Trophoblast cell (in vitro differentiated cells and primary cell): ENCODE results near the gene NCOA3.

Experiments
- DNase-seq, 2 donors: peaks; one replicate each; pipeline ENCODE4 v3.0.0-alpha.2; 2016
- H2AFZ ChIP-seq: 2 replicates; pipeline ENCODE4 v1.6.1; 2013; ENCODE audit warnings: low read length, moderate library complexity, mild to moderate bottlenecking; ENCODE audit not compliant: insufficient read depth, poor library complexity
- H2AK5ac ChIP-seq: 2 replicates; pipeline ENCODE4 v1.6.1; 2013; ENCODE audit warnings: mild to moderate bottlenecking, low read length
- H2BK120ac ChIP-seq: 2 replicates; pipeline ENCODE4 v1.6.1; 2013; ENCODE audit warnings: low read length, mild to moderate bottlenecking, moderate library complexity; ENCODE audit not compliant: insufficient read depth, poor library complexity
- H2BK12ac ChIP-seq: 2 replicates; pipeline ENCODE4 v1.6.1; 2013; ENCODE audit warnings: mild to moderate bottlenecking, low read length, moderate library complexity
- H2BK5ac ChIP-seq: 2 replicates; pipeline ENCODE4 v1.6.1; 2013; ENCODE audit warnings: low read length, low read depth, moderate library complexity, mild to moderate bottlenecking; ENCODE audit not compliant: poor library complexity
- H3K14ac ChIP-seq: 2 replicates; pipeline ENCODE4 v1.6.1; 2013; ENCODE audit warnings: mild to moderate bottlenecking, low read length
- H3K18ac ChIP-seq: 2 replicates; pipeline ENCODE4 v1.6.1; 2013; ENCODE audit warnings: mild to moderate bottlenecking, low read length
- H3K23ac ChIP-seq: 2 replicates; pipeline ENCODE4 v1.6.1; 2013; ENCODE audit warnings: low read length
- H3K27ac ChIP-seq: 2 replicates; pipeline ENCODE4 v1.5.1; 2013; ENCODE audit warnings: low read depth, mild to moderate bottlenecking, inconsistent platforms, low read length, moderate library complexity
- H3K27me3 ChIP-seq: 2 replicates; pipeline ENCODE4 v1.6.1; 2013; ENCODE audit warnings: inconsistent platforms, mild to moderate bottlenecking, low read length, moderate library complexity; ENCODE audit not compliant: insufficient read depth
- H3K36me3 ChIP-seq, 2 experiments: 1 replicate in 1 of 2; 2 replicates in 1 of 2; pipeline ENCODE4 v1.6.1; 2013; ENCODE audit warnings: low read length in 2 of 2, mild to moderate bottlenecking in 2 of 2, moderate library complexity in 1 of 2; ENCODE audit not compliant: insufficient read depth in 2 of 2, control insufficient read depth in 1 of 2
- H3K4ac ChIP-seq: 2 replicates; pipeline ENCODE4 v1.6.1; 2013; ENCODE audit warnings: low read depth, mild to moderate bottlenecking, low read length, moderate library complexity
- H3K4me1 ChIP-seq, 2 experiments: 1 replicate in 1 of 2; 2 replicates in 1 of 2; pipeline ENCODE4 v1.6.1; 2013; ENCODE audit warnings: low read length in 2 of 2, mild to moderate bottlenecking in 2 of 2, moderate library complexity in 1 of 2; ENCODE audit not compliant: insufficient read depth in 2 of 2, control insufficient read depth in 1 of 2
- H3K4me2 ChIP-seq: 2 replicates; pipeline ENCODE4 v1.6.1; 2013; ENCODE audit warnings: inconsistent platforms, mild to moderate bottlenecking, low read length, moderate library complexity
- H3K4me3 ChIP-seq: 2 replicates; pipeline ENCODE4 v1.5.1; 2013; ENCODE audit warnings: mild to moderate bottlenecking, low read depth, low read length, inconsistent platforms
- H3K79me1 ChIP-seq: one replicate; pipeline ENCODE4 v1.6.1; 2013; ENCODE audit warnings: low read length
- H3K79me2 ChIP-seq: 2 replicates; pipeline ENCODE4 v1.6.1; 2013; ENCODE audit warnings: low read length, mild to moderate bottlenecking; ENCODE audit not compliant: control insufficient read depth, insufficient read depth, poor library complexity
- H3K9ac ChIP-seq: 2 replicates; pipeline ENCODE4 v1.6.1; 2013; ENCODE audit warnings: mild to moderate bottlenecking, low read length
- H3K9me3 ChIP-seq: 2 replicates; pipeline ENCODE4 v1.6.1; 2013; ENCODE audit warnings: low read depth, mild to moderate bottlenecking, control low read depth, inconsistent platforms, low read length; ENCODE audit not compliant: insufficient read depth
- H4K12ac ChIP-seq: 2 replicates; pipeline ENCODE4 v1.6.1; 2013; ENCODE audit warnings: low read depth, mild to moderate bottlenecking, low read length, moderate library complexity
- H4K8ac ChIP-seq: 2 replicates; pipeline ENCODE4 v1.6.1; 2013; ENCODE audit warnings: low read depth, mild to moderate bottlenecking, low read length, moderate library complexity
- H4K91ac ChIP-seq: one replicate; pipeline ENCODE4 v1.6.1; 2013; ENCODE audit warnings: low read depth, mild to moderate bottlenecking, low read length, moderate library complexity
- WGBS: extraction: QIAGEN DNeasy Blood & Tissue Kit; methylation state at CpG from one replicate; pipeline ENCODE4 v1.1.7; 2013; ENCODE audit warnings: missing lambda C conversion rate; ENCODE audit not compliant: insufficient read length, insufficient coverage; ENCODE audit errors: extremely low coverage; 5-methylcytosine and 5-hydroxymethylcytosine counted together

The NCOA3 gene

DNA sequence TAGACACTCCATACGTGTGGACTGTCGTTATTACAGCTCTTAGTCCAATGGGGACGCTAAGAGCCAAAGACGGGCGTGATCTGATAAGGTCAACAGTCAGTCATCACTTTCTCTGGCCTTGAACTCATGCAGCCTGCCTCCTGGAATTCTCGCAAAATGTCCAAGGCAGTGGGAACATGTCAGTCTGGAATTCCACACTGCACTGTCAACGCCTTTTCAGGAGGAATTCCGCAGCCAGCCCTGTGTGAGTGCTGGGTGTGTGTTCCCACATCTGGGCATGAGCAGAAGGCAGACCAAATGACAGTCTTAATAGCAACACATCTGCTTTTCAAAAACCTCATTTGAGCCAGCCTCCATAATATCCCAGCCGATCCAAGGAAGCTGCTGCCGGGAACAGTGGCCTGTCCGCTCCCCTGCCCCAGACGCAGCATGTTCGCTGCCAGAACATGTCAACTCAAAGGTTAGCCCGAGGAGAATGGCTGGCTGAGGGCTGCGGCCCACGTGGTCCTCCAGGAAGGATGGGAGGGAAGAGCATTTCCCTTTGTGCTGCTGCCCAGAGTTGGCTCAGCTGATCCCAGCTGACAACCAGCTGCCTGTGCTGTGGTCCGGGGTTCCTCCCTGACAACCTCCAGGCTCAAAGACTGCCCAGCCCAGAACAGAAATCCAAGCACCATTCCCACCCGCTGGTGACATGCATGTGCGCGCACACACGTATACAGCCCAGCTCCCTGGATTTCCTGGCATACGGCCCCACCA, 180.5 kb downstream of the NCOA3 start:
- peaks cover 15 to 21% of the 10 kb centered on the region in 2 experiments for H3K36me3 ChIP-seq
- no peak overlapping the region for H2BK12ac ChIP-seq
- H3K4me3 ChIP-seq, result peak overlapping the region; percentile 49
- H3K18ac ChIP-seq, result no peak overlapping the region
- DNase-seq, result peak; percentile 63 to 70
- no peaks in the 10 kb centered on the region for H3K79me1 ChIP-seq
- H2AK5ac ChIP-seq, result no peak overlapping the region
- no peak overlapping the region for H4K91ac ChIP-seq
- H2BK120ac ChIP-seq, result no peak overlapping the region
- H3K4me2 ChIP-seq, result no peak overlapping the region
- H3K27me3 ChIP-seq, result no peaks in the 10 kb centered on the region
- H3K79me2 ChIP-seq, result no peaks in the 10 kb centered on the region
- H3K9ac ChIP-seq, result no peak overlapping the region
- H3K4me1 ChIP-seq, result peaks cover 0 to 8% of the 10 kb centered on the region in 2 experiments
- no peak overlapping the region for H3K14ac ChIP-seq
- WGBS, result no CpG with 5 or more reads among the region's 22 CpGs
- no peak overlapping the region for H2AFZ ChIP-seq
- H3K23ac ChIP-seq, result no peak overlapping the region
- no peak overlapping the region for H3K4ac ChIP-seq
- H3K9me3 ChIP-seq, result peaks cover 6% of the 10 kb centered on the region
- no peak overlapping the region for H2BK5ac ChIP-seq
- no peak overlapping the region for H4K12ac ChIP-seq
- H3K27ac ChIP-seq, result no peak overlapping the region
- no peak overlapping the region for H4K8ac ChIP-seq

GRCh38 chr20:47682916-47683315, 181.2 kb downstream of the NCOA3 start:
- peaks cover 15 to 23% of the 10 kb centered on the region in 2 experiments for H3K36me3 ChIP-seq
- no peaks in the 10 kb centered on the region for H3K79me1 ChIP-seq
- H3K4me1 ChIP-seq, result peaks cover 0 to 8% of the 10 kb centered on the region in 2 experiments
- H3K79me2 ChIP-seq, result no peaks in the 10 kb centered on the region
- H3K4ac ChIP-seq, result no peak overlapping the region
- H2BK120ac ChIP-seq, result no peak overlapping the region
- no peak overlapping the region for H3K27ac ChIP-seq
- H3K27me3 ChIP-seq, result no peaks in the 10 kb centered on the region
- H3K14ac ChIP-seq, result no peak overlapping the region
- no peak overlapping the region for H2BK12ac ChIP-seq
- H2BK5ac ChIP-seq, result no peak overlapping the region
- no peak overlapping the region for H3K18ac ChIP-seq
- no peak overlapping the region for H3K23ac ChIP-seq
- no CpG with 5 or more reads among the region's 19 CpGs for WGBS
- H2AFZ ChIP-seq, result no peak overlapping the region
- no peak overlapping the region for H2AK5ac ChIP-seq
- peaks cover 6% of the 10 kb centered on the region for H3K9me3 ChIP-seq
- H4K91ac ChIP-seq, result no peak overlapping the region
- H3K9ac ChIP-seq, result no peak overlapping the region
- no peak for DNase-seq
- no peak overlapping the region for H4K8ac ChIP-seq
- H3K4me2 ChIP-seq, result no peak overlapping the region
- no peak overlapping the region for H4K12ac ChIP-seq
- H3K4me3 ChIP-seq, result no peak overlapping the region

GRCh38 chr20:47684306-47685080, 182.8 kb downstream of the NCOA3 start:
- DNase-seq, result no peak
- Histone ChIP-seq H3K4me3 (no peak overlapping the region), H3K4ac (no peak overlapping the region), H4K8ac (no peak overlapping the region), H2BK5ac (no peak overlapping the region), H2AFZ (no peak overlapping the region), H3K79me1 (no peaks in the 10 kb centered on the region), H3K27ac (no peak overlapping the region), H3K4me2 (no peak overlapping the region), H3K36me3 (peaks cover 19 to 26% of the 10 kb centered on the region in 2 experiments), H2BK12ac (no peak overlapping the region), H3K18ac (no peak overlapping the region), H2BK120ac (no peak overlapping the region), H3K27me3 (no peaks in the 10 kb centered on the region), H3K9me3 (peaks cover 6% of the 10 kb centered on the region), H3K9ac (no peak overlapping the region), H3K14ac (no peak overlapping the region), H3K79me2 (no peaks in the 10 kb centered on the region), H3K23ac (no peak overlapping the region), H2AK5ac (no peak overlapping the region), H4K91ac (no peak overlapping the region), H3K4me1 (peaks cover 0 to 8% of the 10 kb centered on the region in 2 experiments), H4K12ac (no peak overlapping the region)
- no CpG with 5 or more reads among the region's 26 CpGs for WGBS

- Histone ChIP-seq H2AK5ac (no peak overlapping the region), H2AFZ (no peak overlapping the region), H3K79me1 (no peaks in the 10 kb centered on the region), H2BK5ac (no peak overlapping the region), H4K8ac (no peak overlapping the region), H2BK120ac (no peak overlapping the region), H4K12ac (no peak overlapping the region), H3K36me3 (peaks cover 23 to 28% of the 10 kb centered on the region in 2 experiments), H3K9me3 (peaks cover 10% of the 10 kb centered on the region), H3K4ac (no peak overlapping the region), H3K4me3 (no peak overlapping the region), H3K14ac (no peak overlapping the region), H3K27me3 (no peaks in the 10 kb centered on the region), H3K4me2 (no peak overlapping the region), H3K18ac (no peak overlapping the region), H3K9ac (no peak overlapping the region), H3K79me2 (no peaks in the 10 kb centered on the region), H2BK12ac (no peak overlapping the region), H4K91ac (no peak overlapping the region), H3K27ac (no peak overlapping the region), H3K4me1 (peaks cover 0 to 8% of the 10 kb centered on the region in 2 experiments), H3K23ac (no peak overlapping the region)
- peak; percentile 48 to 62 for DNase-seq
- WGBS, result no CpG with 5 or more reads among the region's 14 CpGs
Measured at GRCh38 chr20:47686545-47686944, 184.9 kb downstream of the NCOA3 start.
